ENCODE measurements around the gene PRL.

Gene PRL

GRCh38 chr6:22296936-22297335 is at the start of gene PRL:
Gene PRL, minus strand, starts transcription at chr6:22297036. Its CDS starts 54 bp downstream, at chr6:22296982.
- no peak for DNase-seq

DNA sequence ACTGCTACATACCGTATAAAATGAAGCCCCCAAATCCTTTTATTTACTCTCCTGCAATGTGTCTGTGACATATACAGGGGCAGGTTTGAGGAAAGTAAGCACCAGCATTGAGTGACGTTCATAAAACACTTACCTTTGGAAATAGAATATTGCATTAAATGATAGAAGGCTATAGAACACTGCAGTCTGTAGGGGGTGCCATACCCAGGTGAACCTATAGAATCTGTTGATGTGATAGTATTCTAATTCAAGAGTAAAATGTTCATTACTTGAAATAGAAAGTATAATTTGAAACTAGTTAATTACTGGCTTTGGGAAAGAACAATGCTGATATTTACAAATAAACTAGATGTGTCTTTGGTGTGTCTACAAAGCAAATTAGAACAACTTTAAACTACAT is 47.0 kb upstream of the PRL start:
- no peak for DNase-seq

GRCh38 chr6:22334778-22335177 is 37.9 kb upstream of the PRL start:
- no peak for DNase-seq

GRCh38 chr6:22333802-22334201 is 37.0 kb upstream of the PRL start:
- no peak for DNase-seq

DNA sequence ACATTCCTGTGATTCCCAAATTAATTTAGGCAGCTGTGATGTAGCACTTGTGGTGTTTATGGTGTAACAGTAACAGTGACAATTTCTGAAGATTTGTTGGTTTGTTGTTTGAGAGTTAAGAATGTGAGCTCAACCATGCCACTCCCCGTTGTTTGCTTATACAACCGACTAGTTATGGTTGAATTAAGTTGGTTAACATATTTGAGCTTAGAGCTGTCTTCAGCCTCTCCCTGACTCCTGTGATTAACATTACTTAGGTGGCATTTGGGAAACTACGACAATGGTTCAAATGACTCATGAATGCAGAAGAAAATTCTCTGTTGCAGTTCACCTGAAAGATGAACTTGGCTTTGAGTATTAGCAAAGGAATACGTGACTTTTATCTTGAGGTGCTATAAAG is 35.9 kb upstream of the PRL start:
- no peak for DNase-seq

- no peak for DNase-seq
Measured at GRCh38 chr6:22332216-22332615, 35.4 kb upstream of the PRL start.

DNA sequence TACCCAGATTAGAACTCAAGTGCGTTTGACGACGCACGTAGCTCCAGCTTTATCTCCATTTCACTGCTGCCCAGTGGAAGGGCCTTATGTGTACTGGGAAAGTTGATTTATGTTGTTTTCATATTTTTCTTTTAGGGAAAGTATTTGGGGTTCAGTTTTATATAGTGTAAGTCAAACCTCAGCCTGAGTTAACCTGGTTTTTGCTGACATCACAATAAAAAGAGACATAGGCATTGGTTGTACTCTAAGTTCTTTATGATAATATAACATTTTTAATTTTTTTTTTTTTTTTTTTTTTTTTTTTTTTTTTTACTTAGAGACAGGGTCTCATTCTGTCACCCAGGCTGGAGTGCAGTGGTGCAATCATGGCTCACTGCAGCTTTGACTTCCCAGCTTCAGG is 34.1 kb upstream of the PRL start:
- DNase-seq, result no peak

- no peak for DNase-seq
Measured at GRCh38 chr6:22328474-22328873, 31.6 kb upstream of the PRL start.

GRCh38 chr6:22327881-22328280 is 31.0 kb upstream of the PRL start:
- no peak for DNase-seq

GRCh38 chr6:22326500-22326899 is 29.7 kb upstream of the PRL start:
- no peak for DNase-seq

GRCh38 chr6:22325481-22325880 is 28.6 kb upstream of the PRL start:
- no peak for DNase-seq

- DNase-seq, result no peak
Measured at GRCh38 chr6:22323848-22324247, 27.0 kb upstream of the PRL start.

- DNase-seq, result no peak
Measured at GRCh38 chr6:22322103-22323030, 25.5 kb upstream of the PRL start.

DNA sequence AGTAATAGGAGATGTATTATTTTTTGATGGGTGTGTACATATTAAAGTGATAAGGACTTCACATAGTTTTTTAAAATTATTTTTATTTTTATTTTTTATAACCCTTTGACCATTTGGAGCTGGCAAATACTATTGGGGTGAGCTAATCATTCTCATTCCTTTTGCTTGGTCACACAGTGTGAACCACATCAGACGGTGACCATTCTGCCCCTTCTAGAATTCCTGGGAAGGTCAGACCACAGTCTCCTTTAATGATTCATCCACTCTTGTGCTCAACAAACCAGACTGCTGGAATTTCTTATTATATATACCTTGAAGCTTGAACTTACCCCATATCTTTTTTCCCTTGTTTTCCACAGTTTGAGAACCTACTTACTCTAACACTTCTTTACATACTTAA is 23.9 kb upstream of the PRL start:
- no peak for DNase-seq

GRCh38 chr6:22318404-22318803 is 21.6 kb upstream of the PRL start:
- no peak for DNase-seq

GRCh38 chr6:22313796-22314195 is 17.0 kb upstream of the PRL start:
- DNase-seq, result no peak

DNA sequence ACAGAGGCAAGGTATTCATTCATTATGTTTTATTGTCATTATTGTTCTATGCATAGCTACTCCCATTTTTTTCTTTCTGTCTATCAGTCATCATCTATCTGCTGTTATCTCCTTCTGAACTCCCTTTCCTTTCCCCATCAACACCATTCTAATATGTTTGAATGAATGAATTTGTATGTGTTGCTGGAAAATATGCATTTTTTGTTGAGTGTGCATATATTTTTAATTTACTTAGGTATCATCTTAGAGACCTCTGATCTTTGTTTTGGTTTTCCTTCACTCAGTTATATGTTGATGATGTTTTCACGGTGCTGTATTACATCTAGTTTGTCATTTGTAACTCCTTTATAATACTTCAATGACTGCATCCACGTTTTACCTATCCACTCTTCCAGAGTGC is 12.1 kb upstream of the PRL start:
- no peak for DNase-seq

GRCh38 chr6:22306741-22307466 is 10.1 kb upstream of the PRL start:
- no peak for DNase-seq

DNA sequence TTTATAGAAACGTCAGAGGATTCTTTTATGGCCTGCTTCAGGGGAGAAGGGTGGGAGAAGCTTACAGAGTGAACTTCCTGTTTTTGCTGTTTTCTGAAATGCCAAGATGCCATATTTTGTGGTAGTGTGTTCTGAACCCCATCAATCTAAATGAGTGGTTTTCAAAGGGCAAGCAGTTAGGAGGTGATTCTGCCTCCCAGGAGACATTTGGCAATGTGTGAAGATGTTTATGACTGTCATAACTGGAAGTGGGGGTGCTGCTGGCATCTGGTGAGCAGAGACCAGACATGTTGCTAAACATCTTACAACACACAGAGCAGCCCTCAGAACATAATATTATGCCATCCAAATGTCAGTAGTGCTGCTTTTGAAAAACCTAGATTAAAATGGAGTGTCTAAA is 6.0 kb upstream of the PRL start:
- DNase-seq, result no peak

DNA sequence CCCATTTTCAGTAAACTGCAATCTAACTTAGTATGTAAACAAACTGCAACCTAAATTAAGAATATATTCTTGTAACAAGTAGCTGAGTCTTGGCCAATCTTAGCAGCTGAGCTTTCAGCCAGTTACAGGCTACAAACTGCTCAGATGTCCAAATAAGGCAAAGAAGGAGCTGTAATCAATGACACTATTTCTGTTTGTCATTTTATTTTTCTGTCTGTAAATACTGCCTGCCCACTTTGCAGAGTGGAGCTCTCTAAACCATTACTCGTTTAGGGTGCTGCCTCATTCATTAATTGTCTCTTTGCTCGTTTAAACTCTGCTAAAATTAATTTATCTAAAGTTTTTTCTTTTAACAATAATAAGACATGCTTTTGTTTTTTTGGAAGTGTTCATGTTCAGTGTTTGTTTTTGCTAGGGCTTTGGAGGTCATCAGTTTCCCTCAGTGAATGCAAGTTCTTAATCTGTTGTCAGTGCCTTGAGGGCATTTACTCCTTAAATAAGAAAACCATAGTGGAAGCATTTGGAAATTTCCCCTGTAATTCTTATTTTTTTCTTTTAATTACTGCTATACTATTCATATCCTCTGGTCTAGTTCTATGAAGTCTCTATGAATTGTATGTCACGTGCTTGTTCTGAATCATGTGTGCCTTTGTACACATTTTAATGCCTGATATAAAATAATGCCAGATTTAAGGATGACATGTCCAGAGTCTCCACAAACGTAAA is 3.6 kb upstream of the PRL start:
- no peak for DNase-seq

- no peak for DNase-seq
Measured at GRCh38 chr6:22298475-22298890, 1.6 kb upstream of the PRL start.

- no peak for DNase-seq
Measured at GRCh38 chr6:22296067-22296466, 769 bp downstream of the PRL start.

- no peak for DNase-seq
Measured at GRCh38 chr6:22295145-22295544, 1.7 kb downstream of the PRL start.

- no peak for DNase-seq
Measured at GRCh38 chr6:22294301-22294700, 2.5 kb downstream of the PRL start.
